Measurements from ENCODE around the gene RNLS.

RNLS gene

DNA sequence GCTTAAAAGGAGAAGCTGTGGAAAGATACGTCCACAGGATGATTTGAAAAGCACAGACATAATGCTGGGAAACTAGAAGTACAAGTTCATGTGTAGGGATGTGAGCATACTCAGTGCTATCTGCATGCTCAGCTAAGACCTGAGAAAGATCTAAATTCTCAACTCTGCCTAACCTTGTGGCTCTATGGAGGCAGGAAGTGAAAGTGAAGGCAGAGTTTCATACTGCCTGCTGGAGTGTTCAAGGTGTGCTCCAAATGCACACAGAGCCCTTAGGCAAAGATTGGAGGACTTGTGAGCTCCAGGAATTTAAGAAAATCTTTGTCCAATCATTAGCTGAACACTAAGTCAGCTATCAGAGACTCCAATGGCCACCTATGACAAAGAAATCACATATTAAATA lies 190.9 kb downstream of the RNLS start:
- TF ChIP-seq, protein P1, sequence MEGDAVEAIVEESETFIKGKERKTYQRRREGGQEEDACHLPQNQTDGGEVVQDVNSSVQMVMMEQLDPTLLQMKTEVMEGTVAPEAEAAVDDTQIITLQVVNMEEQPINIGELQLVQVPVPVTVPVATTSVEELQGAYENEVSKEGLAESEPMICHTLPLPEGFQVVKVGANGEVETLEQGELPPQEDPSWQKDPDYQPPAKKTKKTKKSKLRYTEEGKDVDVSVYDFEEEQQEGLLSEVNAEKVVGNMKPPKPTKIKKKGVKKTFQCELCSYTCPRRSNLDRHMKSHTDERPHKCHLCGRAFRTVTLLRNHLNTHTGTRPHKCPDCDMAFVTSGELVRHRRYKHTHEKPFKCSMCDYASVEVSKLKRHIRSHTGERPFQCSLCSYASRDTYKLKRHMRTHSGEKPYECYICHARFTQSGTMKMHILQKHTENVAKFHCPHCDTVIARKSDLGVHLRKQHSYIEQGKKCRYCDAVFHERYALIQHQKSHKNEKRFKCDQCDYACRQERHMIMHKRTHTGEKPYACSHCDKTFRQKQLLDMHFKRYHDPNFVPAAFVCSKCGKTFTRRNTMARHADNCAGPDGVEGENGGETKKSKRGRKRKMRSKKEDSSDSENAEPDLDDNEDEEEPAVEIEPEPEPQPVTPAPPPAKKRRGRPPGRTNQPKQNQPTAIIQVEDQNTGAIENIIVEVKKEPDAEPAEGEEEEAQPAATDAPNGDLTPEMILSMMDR (IDR thresholded peaks at IDR 0.05; ENCODE audit: low read depth, low read length) = no peak
- DNase-seq (ENCODE audit: extremely low read depth, low read depth) = no peak

DNA sequence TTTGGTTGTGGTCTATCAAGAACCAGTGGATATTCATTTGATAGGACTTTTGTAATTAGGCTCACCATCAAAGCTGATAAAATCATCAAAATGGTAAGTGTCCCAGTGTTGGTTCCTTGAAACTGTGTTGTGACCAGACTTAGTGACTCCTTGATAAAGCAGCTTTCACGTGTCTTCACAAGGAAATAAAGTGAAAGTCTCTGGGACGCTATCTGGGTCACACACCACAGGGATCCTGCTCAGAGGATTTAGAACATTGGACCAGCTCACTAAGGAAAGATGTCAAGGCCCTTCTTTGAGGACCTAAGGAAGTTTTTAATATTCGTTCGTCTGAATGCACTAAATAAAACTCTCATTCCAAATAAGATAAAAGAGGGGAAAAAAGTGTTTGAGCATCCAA lies 193.1 kb downstream of the RNLS start:
- TF ChIP-seq, protein P1 (IDR thresholded peaks at IDR 0.05; ENCODE audit: low read depth, low read length) = no peak
- DNase-seq (ENCODE audit: extremely low read depth, low read depth) = no peak

DNA sequence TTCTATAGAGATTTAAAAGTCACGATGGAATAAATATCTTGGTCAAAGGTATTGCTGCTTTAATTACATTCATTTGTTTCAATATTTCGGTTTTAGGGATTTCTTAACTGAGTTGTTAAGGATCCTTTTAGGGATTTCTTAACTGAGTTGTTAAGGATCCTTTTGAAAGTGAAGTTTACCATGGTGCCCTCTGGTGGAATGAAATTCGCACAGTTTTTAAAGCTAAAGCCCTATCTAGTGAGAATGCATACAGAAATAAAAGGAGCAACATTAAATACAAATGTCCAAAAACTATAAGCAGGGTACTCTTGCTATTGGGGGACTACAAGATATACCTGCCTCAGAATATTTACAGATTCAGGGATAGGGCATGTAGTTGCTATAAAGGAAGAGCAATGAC lies 193.7 kb downstream of the RNLS start:
- TF ChIP-seq, protein P1 (IDR thresholded peaks at IDR 0.05; ENCODE audit: low read depth, low read length) = peak; percentile 59
- peak; percentile 31 for DNase-seq (ENCODE audit: extremely low read depth, low read depth)

DNA sequence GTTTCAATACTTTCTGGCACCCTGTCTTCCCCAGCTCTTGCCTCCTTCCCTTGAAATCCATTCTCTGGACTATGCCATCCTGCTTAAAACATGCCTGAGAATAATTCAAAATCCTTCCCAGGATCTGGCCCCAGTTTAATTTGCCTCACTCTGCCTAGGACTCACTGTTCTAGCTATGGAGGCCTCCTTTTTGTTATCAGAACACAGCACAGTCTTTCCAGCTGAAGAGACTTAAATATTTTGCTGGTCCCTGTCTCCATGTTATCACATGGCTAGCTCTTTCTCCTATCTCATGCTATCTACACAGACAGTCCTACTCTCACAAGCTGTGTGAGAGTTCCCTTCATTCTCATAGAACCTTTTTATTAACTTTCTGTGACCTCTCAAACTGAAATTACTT lies 194.8 kb downstream of the RNLS start:
- no peak for DNase-seq (ENCODE audit: extremely low read depth, low read depth)
- TF ChIP-seq, protein P1 (IDR thresholded peaks at IDR 0.05; ENCODE audit: low read depth, low read length) = no peak

DNA sequence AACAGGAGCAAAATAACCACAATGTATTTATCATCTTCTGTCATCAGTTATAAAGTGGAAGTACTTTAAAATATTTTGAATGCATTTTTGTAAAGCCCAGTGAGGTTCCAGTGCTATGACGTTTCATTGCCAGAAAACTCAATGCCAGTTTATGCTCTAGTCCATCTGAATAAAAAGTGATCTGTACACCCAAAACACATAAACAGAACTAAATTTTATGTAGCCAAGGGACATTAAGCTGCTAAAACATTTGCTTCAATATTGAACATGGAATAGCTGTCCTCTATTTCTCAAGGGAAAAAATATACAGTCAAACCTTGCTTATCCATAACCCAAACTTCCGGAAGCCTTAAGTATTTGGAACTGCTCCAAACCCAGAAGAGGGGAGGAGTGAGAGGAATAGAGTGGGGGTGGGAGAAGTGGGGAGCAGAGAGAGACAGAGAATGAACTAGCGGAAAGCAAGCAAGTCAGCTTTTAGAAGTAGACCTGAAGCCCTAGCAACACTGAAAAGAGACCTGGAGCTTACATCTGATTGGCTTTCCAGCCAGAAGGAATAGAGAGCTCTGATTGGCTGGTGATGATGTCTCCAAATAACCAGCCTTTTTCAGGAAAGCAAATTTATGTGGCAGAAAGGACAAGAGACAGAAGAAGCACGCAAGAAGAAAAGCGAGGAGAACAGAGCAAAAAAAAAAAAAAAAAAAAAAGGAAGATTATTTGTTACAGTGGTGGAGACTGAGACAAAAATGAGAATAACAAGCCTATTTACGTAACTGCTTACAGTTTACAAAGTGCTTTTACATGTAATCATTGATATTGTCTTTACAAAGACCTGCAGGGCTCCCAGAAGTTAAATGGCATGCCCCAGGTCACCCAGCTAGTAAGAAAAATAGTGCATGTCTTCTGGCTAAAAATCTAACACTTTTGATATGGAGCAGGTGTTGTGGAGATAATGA lies 196.0 kb downstream of the RNLS start:
- peak; percentile 27 for DNase-seq (ENCODE audit: extremely low read depth, low read depth)
- TF ChIP-seq, protein P1 (IDR thresholded peaks at IDR 0.05; ENCODE audit: low read depth, low read length) = no peak

DNA sequence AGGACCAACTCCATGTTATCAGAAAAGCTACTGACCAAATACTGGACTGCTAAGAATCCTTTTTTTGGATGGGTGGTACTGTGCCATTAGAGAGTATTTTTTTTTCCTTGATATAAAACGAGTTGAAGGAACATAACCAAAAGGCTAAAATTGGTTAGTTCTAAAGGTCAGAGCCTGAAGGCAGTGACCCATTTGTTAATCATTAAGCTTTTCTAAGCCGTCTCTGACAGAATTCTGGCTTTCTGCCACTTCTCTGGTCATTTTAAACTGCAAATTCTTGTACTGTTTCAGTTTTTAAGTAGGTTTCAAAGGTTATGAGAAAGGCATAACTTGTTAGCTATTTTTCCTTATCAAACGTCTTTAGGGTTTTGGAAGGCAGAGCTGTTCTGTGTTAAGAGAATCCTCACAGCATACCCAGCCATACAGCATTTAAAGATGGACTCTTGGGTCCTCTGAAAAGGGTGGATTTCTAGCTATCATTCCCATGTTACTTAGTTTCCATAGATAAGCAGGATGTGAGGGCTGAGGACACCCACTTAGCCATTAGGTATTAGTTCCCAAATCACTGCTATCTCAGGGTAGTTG lies 196.8 kb downstream of the RNLS start:
- no peak for DNase-seq (ENCODE audit: extremely low read depth, low read depth)
- TF ChIP-seq, protein P1 (IDR thresholded peaks at IDR 0.05; ENCODE audit: low read depth, low read length) = no peak

DNA sequence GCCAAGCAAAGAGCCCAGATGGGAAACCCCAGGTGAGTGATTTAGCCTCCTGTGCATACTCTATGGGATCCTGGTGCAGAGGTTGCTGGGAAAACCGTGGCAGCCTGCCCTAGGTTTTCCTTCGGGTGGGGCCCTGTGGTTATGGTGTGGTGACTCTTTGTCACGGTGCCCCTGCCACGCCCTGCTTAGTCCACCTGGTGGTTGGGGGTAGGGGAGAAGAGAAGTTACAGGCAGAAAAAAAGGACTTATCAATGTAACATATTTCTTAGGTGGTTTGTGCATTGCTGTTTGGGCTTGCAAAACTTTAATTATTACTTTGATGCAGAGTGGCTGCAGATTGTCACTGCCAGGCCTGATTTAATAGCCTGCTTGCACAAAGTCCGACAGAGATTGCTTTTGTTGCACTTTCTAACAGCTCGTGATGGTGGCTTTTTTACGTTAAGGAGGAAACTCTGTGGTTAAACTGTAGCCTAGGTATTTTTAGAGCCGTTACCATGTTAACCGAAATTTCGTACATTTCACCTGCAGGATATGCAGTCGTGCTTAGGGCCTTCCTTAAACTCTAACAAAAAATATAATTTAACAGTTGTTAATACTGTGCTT lies 197.4 kb downstream of the RNLS start:
- DNase-seq (ENCODE audit: extremely low read depth, low read depth) = no peak
- TF ChIP-seq, protein P1 (IDR thresholded peaks at IDR 0.05; ENCODE audit: low read depth, low read length) = no peak

Data from AG09319 (cell line).